Measurements from ENCODE around the gene TBX10.

The TBX10 gene

DNA sequence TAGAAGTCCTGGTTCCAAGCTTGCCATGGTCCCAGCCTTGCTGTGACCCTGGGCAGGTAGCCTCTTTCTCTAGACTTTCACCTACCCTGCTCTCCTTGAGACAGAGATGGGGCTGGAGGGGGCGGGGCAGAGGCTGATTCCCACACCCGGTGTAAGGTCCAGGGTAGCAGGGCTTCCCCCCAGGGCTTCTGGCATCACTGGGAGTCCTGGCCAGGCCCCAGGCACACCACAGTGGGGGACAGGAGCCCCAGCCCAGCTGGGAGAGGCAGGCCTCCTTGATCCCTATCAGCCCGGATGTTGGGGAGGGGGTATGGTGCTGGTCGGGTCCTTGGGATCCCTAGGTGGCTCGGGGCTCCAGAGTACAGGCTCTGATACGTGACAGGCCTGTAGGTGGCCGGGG lies 8.2 kb downstream of the TBX10 start:
- Histone ChIP-seq H4K20me1 (ENCODE audit: control insufficient read depth, insufficient read depth, low read depth, low read length) (no peaks in the 10 kb centered on the region), H3K4me1 (ENCODE audit: control insufficient read depth, low read length) (peaks cover 30% of the 10 kb centered on the region), H3K9me2 (replicated peaks; ENCODE audit: control insufficient read depth, low read length) (no peaks in the 10 kb centered on the region), H3F3A (ENCODE audit: control insufficient read depth, insufficient read depth) (no peaks in the 10 kb centered on the region), H3K27me3 (ENCODE audit: control insufficient read depth, low read length) (no peaks in the 10 kb centered on the region), H3K4me2 (ENCODE audit: low read length) (no peak overlapping the region), H3K27ac (ENCODE audit: low read depth, low read length) (no peak overlapping the region), H3K9me3 (ENCODE audit: control insufficient read depth, insufficient read depth, low read length) (no peaks in the 10 kb centered on the region), H3K79me2 (ENCODE audit: control insufficient read depth, low read length) (no peaks in the 10 kb centered on the region; the same call in none of the 2 replicates), H3K36me3 (ENCODE audit: control insufficient read depth, low read length) (peaks cover 6% of the 10 kb centered on the region; the same call in 1 of the 2 replicates), H3K4me3 (ENCODE audit: low read length) (no peak overlapping the region)
- TF ChIP-seq, protein P1, sequence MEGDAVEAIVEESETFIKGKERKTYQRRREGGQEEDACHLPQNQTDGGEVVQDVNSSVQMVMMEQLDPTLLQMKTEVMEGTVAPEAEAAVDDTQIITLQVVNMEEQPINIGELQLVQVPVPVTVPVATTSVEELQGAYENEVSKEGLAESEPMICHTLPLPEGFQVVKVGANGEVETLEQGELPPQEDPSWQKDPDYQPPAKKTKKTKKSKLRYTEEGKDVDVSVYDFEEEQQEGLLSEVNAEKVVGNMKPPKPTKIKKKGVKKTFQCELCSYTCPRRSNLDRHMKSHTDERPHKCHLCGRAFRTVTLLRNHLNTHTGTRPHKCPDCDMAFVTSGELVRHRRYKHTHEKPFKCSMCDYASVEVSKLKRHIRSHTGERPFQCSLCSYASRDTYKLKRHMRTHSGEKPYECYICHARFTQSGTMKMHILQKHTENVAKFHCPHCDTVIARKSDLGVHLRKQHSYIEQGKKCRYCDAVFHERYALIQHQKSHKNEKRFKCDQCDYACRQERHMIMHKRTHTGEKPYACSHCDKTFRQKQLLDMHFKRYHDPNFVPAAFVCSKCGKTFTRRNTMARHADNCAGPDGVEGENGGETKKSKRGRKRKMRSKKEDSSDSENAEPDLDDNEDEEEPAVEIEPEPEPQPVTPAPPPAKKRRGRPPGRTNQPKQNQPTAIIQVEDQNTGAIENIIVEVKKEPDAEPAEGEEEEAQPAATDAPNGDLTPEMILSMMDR (IDR thresholded peaks at IDR 0.05; ENCODE audit: low read depth, low read length, poor library complexity, severe bottlenecking), result no peak

GRCh38 chr11:67630943-67631331 lies 8.6 kb downstream of the TBX10 start:
- peak overlapping the region; percentile 52; the same call in 1 of the 2 replicates for H3K27ac ChIP-seq (ENCODE audit: low read depth, low read length)
- H4K20me1 ChIP-seq (ENCODE audit: control insufficient read depth, insufficient read depth, low read depth, low read length), result no peaks in the 10 kb centered on the region
- peak overlapping the region; percentile 96 for H3K4me2 ChIP-seq (ENCODE audit: low read length)
- H3K36me3 ChIP-seq (ENCODE audit: control insufficient read depth, low read length), result peaks cover 6% of the 10 kb centered on the region; the same call in 1 of the 2 replicates
- no peaks in the 10 kb centered on the region for H3K9me3 ChIP-seq (ENCODE audit: control insufficient read depth, insufficient read depth, low read length)
- H3K9me2 ChIP-seq (replicated peaks; ENCODE audit: control insufficient read depth, low read length), result no peaks in the 10 kb centered on the region
- H3K27me3 ChIP-seq (ENCODE audit: control insufficient read depth, low read length), result no peaks in the 10 kb centered on the region
- no peaks in the 10 kb centered on the region for H3F3A ChIP-seq (ENCODE audit: control insufficient read depth, insufficient read depth)
- TF ChIP-seq, protein P1 (IDR thresholded peaks at IDR 0.05; ENCODE audit: low read depth, low read length, poor library complexity, severe bottlenecking), result peak; percentile 12
- no peak for TF ChIP-seq EZH2phosphoT487 (IDR thresholded peaks at IDR 0.05; ENCODE audit: borderline replicate concordance, low read length)
- no peaks in the 10 kb centered on the region; the same call in none of the 2 replicates for H3K79me2 ChIP-seq (ENCODE audit: control insufficient read depth, low read length)
- H3K4me1 ChIP-seq (ENCODE audit: control insufficient read depth, low read length), result peaks cover 30% of the 10 kb centered on the region
- H3K4me3 ChIP-seq (ENCODE audit: low read length), result peak overlapping the region; percentile 92

DNA sequence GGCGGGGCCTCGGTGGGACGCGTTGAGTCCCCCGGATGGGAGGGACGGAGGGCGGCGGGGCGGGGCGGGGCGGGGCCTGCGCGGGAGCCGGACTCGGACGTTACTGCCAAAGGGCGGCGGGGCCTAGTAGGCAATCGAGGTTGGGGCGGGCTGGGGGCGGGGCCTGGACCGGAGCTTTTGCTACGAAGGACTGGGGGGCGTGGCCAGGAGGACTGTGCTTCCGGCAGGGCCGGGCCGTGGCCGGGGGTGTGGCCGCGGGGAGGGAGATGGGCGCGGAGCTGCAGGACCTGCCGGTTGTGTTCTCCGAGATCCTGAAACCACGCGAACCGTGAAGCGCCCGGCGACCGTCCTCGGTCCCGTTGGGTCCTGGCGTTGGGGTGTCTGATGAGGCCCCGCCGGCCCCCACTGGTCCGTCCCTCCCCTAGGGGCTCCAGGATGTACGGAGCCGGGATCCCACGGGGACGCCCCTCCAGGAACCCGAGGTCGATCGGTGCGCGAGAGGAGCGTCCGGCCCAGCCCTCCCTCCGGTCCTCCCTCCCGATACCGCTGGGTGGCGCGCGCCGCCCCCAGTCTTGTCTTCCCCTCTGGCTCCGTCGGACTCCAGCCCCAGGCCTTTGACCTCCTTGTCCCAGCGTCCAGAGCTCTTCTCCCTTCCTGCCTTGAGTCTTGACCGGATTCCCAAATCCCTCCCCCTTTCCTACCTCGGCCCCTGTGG lies 9.2 kb downstream of the TBX10 start:
- H3K27ac ChIP-seq (ENCODE audit: low read depth, low read length), result peak overlapping the region; percentile 75
- no peaks in the 10 kb centered on the region for H3K27me3 ChIP-seq (ENCODE audit: control insufficient read depth, low read length)

More for the DNA sequence above, 9.2 kb downstream of the TBX10 start:
- Histone ChIP-seq H3K4me1 (ENCODE audit: control insufficient read depth, low read length) (peaks cover 30% of the 10 kb centered on the region), H3K79me2 (ENCODE audit: control insufficient read depth, low read length) (no peaks in the 10 kb centered on the region; the same call in none of the 2 replicates), H3K4me3 (ENCODE audit: low read length) (peak overlapping the region; percentile 92), H3K4me2 (ENCODE audit: low read length) (peak overlapping the region; percentile 96), H3K9me3 (ENCODE audit: control insufficient read depth, insufficient read depth, low read length) (no peaks in the 10 kb centered on the region), H3K36me3 (ENCODE audit: control insufficient read depth, low read length) (peaks cover 6% of the 10 kb centered on the region; the same call in 1 of the 2 replicates), H4K20me1 (ENCODE audit: control insufficient read depth, insufficient read depth, low read depth, low read length) (no peaks in the 10 kb centered on the region), H3F3A (ENCODE audit: control insufficient read depth, insufficient read depth) (peaks cover 2% of the 10 kb centered on the region; the same call in 1 of the 2 replicates), H3K9me2 (replicated peaks; ENCODE audit: control insufficient read depth, low read length) (no peaks in the 10 kb centered on the region)
- TF ChIP-seq EZH2phosphoT487 (IDR thresholded peaks at IDR 0.05; ENCODE audit: borderline replicate concordance, low read length), result no peak
- TF ChIP-seq, protein P1 (IDR thresholded peaks at IDR 0.05; ENCODE audit: low read depth, low read length, poor library complexity, severe bottlenecking), result peak; percentile 88
